HG03565 (cell line): ENCODE data around the gene SLC8A1.

Source experiments
- ATAC-seq: cut with Tn5 transposase; IDR thresholded peaks from one replicate; pipeline ENCODE4 v1.9.1; 2021; ENCODE audit warnings: mild to moderate bottlenecking, moderate library complexity; ENCODE audit not compliant: unreplicated experiment

Gene SLC8A1

GRCh38 chr2:40428439-40428838 lies 23.5 kb downstream of the SLC8A1 start:
- ATAC-seq = no peak

- no peak for ATAC-seq
Measured at GRCh38 chr2:40421631-40422297, 30.1 kb downstream of the SLC8A1 start.

GRCh38 chr2:40420478-40420877 lies 31.4 kb downstream of the SLC8A1 start:
- no peak for ATAC-seq

- ATAC-seq = no peak
Measured at GRCh38 chr2:40419364-40419762, 32.5 kb downstream of the SLC8A1 start.

- ATAC-seq = no peak
Measured at GRCh38 chr2:40418614-40419363, 33.1 kb downstream of the SLC8A1 start.

GRCh38 chr2:40416486-40416885 lies 35.4 kb downstream of the SLC8A1 start:
- ATAC-seq = no peak

GRCh38 chr2:40415391-40415790 lies 36.5 kb downstream of the SLC8A1 start:
- no peak for ATAC-seq

GRCh38 chr2:40412456-40412855 lies 39.4 kb downstream of the SLC8A1 start:
- no peak for ATAC-seq

- ATAC-seq = no peak
Measured at GRCh38 chr2:40410695-40411094, 41.2 kb downstream of the SLC8A1 start.

- ATAC-seq = no peak
Measured at GRCh38 chr2:40409734-40410133, 42.2 kb downstream of the SLC8A1 start.

- no peak for ATAC-seq
Measured at GRCh38 chr2:40406485-40407289, 45.2 kb downstream of the SLC8A1 start.

- no peak for ATAC-seq
Measured at GRCh38 chr2:40405465-40405864, 46.4 kb downstream of the SLC8A1 start.

GRCh38 chr2:40404517-40404916 lies 47.4 kb downstream of the SLC8A1 start:
- no peak for ATAC-seq

GRCh38 chr2:40403233-40403836 lies 48.6 kb downstream of the SLC8A1 start:
- no peak for ATAC-seq

GRCh38 chr2:40401896-40402295 lies 50.0 kb downstream of the SLC8A1 start:
- ATAC-seq = no peak

GRCh38 chr2:40400336-40400953 lies 51.4 kb downstream of the SLC8A1 start:
- no peak for ATAC-seq

- ATAC-seq = no peak
Measured at GRCh38 chr2:40397765-40398164, 54.1 kb downstream of the SLC8A1 start.

GRCh38 chr2:40396124-40396523 lies 55.8 kb downstream of the SLC8A1 start:
- no peak for ATAC-seq

- no peak for ATAC-seq
Measured at GRCh38 chr2:40395169-40396073, 56.5 kb downstream of the SLC8A1 start.

- no peak for ATAC-seq
Measured at GRCh38 chr2:40394597-40394996, 57.3 kb downstream of the SLC8A1 start.
